ENCODE data around the gene SIK2. TPM values are rescaled to one million over a fixed set of nuclear protein-coding genes. Genes with fewer than 3 reads are reported as not detected.

SIK2 gene
- total RNA-seq, 1 experiment from 2014 or later = 13.0 TPM

DNA sequence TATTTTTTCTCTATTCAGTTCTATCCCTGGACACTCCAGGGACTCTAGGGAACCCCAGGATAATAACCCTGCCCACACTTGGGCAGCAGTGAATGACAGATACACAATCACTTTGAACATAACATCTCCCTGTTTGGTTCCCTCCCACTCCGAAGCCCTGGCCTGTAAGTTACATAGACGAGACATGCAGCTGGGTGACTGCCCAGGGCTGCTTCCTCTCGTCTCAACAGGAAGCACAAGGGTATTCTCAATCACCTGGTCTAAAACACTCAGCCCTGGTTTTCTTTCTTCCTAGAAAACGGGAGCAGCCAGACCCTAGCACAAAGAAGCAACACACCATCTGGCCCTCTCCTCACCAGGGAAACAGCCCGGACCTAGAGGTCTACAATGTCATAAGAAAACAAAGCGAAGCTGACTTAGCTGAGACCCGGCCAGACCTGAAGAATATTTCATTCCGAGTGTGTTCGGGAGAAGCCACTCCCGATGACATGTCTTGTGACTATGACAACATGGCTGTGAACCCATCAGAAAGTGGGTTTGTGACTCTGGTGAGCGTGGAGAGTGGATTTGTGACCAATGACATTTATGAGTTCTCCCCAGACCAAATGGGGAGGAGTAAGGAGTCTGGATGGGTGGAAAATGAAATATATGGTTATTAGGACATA lies 42.3 kb upstream of the SIK2 start (continued):
- no peak for TF ChIP-seq ELF1 (IDR thresholded peaks at IDR 0.05; ENCODE audit: borderline replicate concordance, low read depth)
- TF ChIP-seq ZNF274 (IDR thresholded peaks at IDR 0.05; ENCODE audit: low read depth, low read length) = no peak
- TF ChIP-seq RAD21 (IDR thresholded peaks at IDR 0.05; ENCODE audit: low read depth) = no peak
- TF ChIP-seq SRF (IDR thresholded peaks at IDR 0.05; ENCODE audit: low read depth) = no peak

GRCh38 chr11:111560800-111561199 lies 41.4 kb upstream of the SIK2 start:
- no peak overlapping the region for H2AFZ ChIP-seq (ENCODE audit: low read depth, low read length, poor library complexity, severe bottlenecking)
- H3K4me1 ChIP-seq (ENCODE audit: control insufficient read depth in 1 of 2, insufficient read depth in 2 of 2, low read length in 2 of 2) = peaks cover 0 to 7% of the 10 kb centered on the region in 2 experiments; a peak in 1 of 4 replicates
- no peak overlapping the region for H3K4me2 ChIP-seq (ENCODE audit: low read length)
- no peaks in the 10 kb centered on the region; a peak in 1 of 4 replicates for H3K9me3 ChIP-seq (ENCODE audit: control insufficient read depth in 1 of 2, insufficient read depth in 1 of 2, low read depth in 1 of 2, low read length in 2 of 2)
- H3K27ac ChIP-seq (ENCODE audit: low read depth, low read length) = no peak overlapping the region
- H3K9me2 ChIP-seq (ENCODE audit: insufficient read depth) = no peaks in the 10 kb centered on the region; the same call in 1 of the 2 replicates
- ATAC-seq (no peak), DNase-seq (ENCODE audit: low read depth, low spot score) (no peak)
- no peaks in the 10 kb centered on the region for H3K79me2 ChIP-seq (ENCODE audit: insufficient read depth, low read length)
- ChIA-PET RAD21 (ENCODE audit: low non-redundant PET in 1 of 2, low total read pairs in 2 of 2, uncharacterized antibody in 2 of 2, unreplicated experiment in 2 of 2) (no interaction called here), CTCF (interaction anchor here (1.3 kb wide), 1 partner anchor 106 kb away, joined by 3 read pairs; no protein-coding TSS in a partner anchor), POLR2A (interaction anchor here (1.1 kb wide), 1 partner anchor 311 kb away, joined by 3 read pairs; no protein-coding TSS in a partner anchor)
- intact Hi-C loops (cut with micrococcal nuclease) = loop anchor here (10.0 kb wide), 1 partner anchor 1724 kb away; no protein-coding TSS in a partner anchor
- H3K4me3 ChIP-seq (replicated peaks in 1 of 2; ENCODE audit: low read depth in 1 of 2, low read length in 2 of 2) = no peak overlapping the region
- no peaks in the 10 kb centered on the region for H3K36me3 ChIP-seq (ENCODE audit: control insufficient read depth in 1 of 2, insufficient read depth in 2 of 2, low read length in 2 of 2)
- TF ChIP-seq POLR2AphosphoS5 (IDR thresholded peaks at IDR 0.05; ENCODE audit: low read depth, low read length) (no peak), CBX3 (IDR thresholded peaks at IDR 0.05; ENCODE audit: low read depth) (no peak), JUND (IDR thresholded peaks at IDR 0.05) (no peak), YY1 (IDR thresholded peaks at IDR 0.05; ENCODE audit: extremely low read depth, insufficient replicate concordance, low read depth, low read length) (no peak), EZH2phosphoT487 (IDR thresholded peaks at IDR 0.05; ENCODE audit: borderline replicate concordance) (no peak), ZNF274 (IDR thresholded peaks at IDR 0.05; ENCODE audit: low read depth, low read length) (no peak), SRF (IDR thresholded peaks at IDR 0.05; ENCODE audit: low read depth) (no peak), POLR2A (IDR thresholded peaks at IDR 0.05; ENCODE audit: borderline replicate concordance, extremely low read depth, insufficient read depth, insufficient read length) (no peak), RAD21 (IDR thresholded peaks at IDR 0.05; ENCODE audit: low read depth) (no peak), TCF7L2 (IDR thresholded peaks at IDR 0.05; ENCODE audit: borderline replicate concordance, extremely low read depth, insufficient read depth, insufficient read length) (no peak)
- TF ChIP-seq, protein P1, sequence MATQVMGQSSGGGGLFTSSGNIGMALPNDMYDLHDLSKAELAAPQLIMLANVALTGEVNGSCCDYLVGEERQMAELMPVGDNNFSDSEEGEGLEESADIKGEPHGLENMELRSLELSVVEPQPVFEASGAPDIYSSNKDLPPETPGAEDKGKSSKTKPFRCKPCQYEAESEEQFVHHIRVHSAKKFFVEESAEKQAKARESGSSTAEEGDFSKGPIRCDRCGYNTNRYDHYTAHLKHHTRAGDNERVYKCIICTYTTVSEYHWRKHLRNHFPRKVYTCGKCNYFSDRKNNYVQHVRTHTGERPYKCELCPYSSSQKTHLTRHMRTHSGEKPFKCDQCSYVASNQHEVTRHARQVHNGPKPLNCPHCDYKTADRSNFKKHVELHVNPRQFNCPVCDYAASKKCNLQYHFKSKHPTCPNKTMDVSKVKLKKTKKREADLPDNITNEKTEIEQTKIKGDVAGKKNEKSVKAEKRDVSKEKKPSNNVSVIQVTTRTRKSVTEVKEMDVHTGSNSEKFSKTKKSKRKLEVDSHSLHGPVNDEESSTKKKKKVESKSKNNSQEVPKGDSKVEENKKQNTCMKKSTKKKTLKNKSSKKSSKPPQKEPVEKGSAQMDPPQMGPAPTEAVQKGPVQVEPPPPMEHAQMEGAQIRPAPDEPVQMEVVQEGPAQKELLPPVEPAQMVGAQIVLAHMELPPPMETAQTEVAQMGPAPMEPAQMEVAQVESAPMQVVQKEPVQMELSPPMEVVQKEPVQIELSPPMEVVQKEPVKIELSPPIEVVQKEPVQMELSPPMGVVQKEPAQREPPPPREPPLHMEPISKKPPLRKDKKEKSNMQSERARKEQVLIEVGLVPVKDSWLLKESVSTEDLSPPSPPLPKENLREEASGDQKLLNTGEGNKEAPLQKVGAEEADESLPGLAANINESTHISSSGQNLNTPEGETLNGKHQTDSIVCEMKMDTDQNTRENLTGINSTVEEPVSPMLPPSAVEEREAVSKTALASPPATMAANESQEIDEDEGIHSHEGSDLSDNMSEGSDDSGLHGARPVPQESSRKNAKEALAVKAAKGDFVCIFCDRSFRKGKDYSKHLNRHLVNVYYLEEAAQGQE (IDR thresholded peaks at IDR 0.05; ENCODE audit: low read depth) = no peak
- TF ChIP-seq, protein P2, sequence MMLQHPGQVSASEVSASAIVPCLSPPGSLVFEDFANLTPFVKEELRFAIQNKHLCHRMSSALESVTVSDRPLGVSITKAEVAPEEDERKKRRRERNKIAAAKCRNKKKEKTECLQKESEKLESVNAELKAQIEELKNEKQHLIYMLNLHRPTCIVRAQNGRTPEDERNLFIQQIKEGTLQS (IDR thresholded peaks at IDR 0.05) = no peak
- BruUV-seq (replicated peaks) = no TSS peak
- H3K9ac ChIP-seq (ENCODE audit: low read length) = no peak overlapping the region
- no peaks in the 10 kb centered on the region for H4K20me1 ChIP-seq (ENCODE audit: insufficient read depth)
- no peaks in the 10 kb centered on the region for H3K27me3 ChIP-seq (ENCODE audit: insufficient read depth, low read length)

Measured in HCT116 (cell line).